Head of caudate nucleus (tissue), 42 donors: ENCODE measurements around the gene MYO16.

Experiments
- DNase-seq, 42 donors: peaks; one replicate each; pipeline versions ENCODE4 v3.0.0 to v3.0.0-alpha.2; 2020 to 2021; ENCODE audit warnings: mixed read lengths in 7 of 42
- intact Hi-C: fragments of 100-400 bp; cut with DNase I; formaldehyde crosslinking; loops from one replicate; pipeline ENCODE4 v1.15.0; 2022

Gene MYO16

GRCh38 chr13:108725471-108725870 lies 96.1 kb downstream of the MYO16 start:
- DNase-seq: peak in 2 of 42 donors; percentile 2 to 3
- intact Hi-C loops: no loop called here

GRCh38 chr13:108728370-108728769 lies 99.0 kb downstream of the MYO16 start:
- intact Hi-C loops: no loop called here
- DNase-seq: no peak

- no peak for DNase-seq
Observed at GRCh38 chr13:108733022-108733560, 103.7 kb downstream of the MYO16 start.

GRCh38 chr13:108734676-108735075 lies 105.3 kb downstream of the MYO16 start:
- no peak for DNase-seq
- intact Hi-C loops: no loop called here

More at GRCh38 chr13:108733022-108733560, 103.7 kb downstream of the MYO16 start:
- intact Hi-C loops: no loop called here

- intact Hi-C loops: no loop called here
- no peak for DNase-seq
Observed at GRCh38 chr13:108741930-108742329, 112.5 kb downstream of the MYO16 start.

- intact Hi-C loops: no loop called here
- no peak for DNase-seq
Observed at GRCh38 chr13:108742701-108743451, 113.5 kb downstream of the MYO16 start.

GRCh38 chr13:108743522-108743921 lies 114.1 kb downstream of the MYO16 start:
- DNase-seq: no peak
- intact Hi-C loops: no loop called here

GRCh38 chr13:108747843-108748242 lies 118.4 kb downstream of the MYO16 start:
- no peak for DNase-seq
- intact Hi-C loops: no loop called here

- DNase-seq: no peak
- intact Hi-C loops: no loop called here
Observed at GRCh38 chr13:108752276-108752675, 122.9 kb downstream of the MYO16 start.

GRCh38 chr13:108755083-108755482 lies 125.7 kb downstream of the MYO16 start:
- DNase-seq: no peak
- intact Hi-C loops: no loop called here

- DNase-seq: no peak
- intact Hi-C loops: no loop called here
Observed at GRCh38 chr13:108760129-108760528, 130.7 kb downstream of the MYO16 start.

GRCh38 chr13:108760541-108760940 lies 131.1 kb downstream of the MYO16 start:
- no peak for DNase-seq
- intact Hi-C loops: no loop called here

GRCh38 chr13:108768035-108768434 lies 138.6 kb downstream of the MYO16 start:
- DNase-seq: no peak

GRCh38 chr13:108769213-108770070 lies 140.0 kb downstream of the MYO16 start:
- no peak for DNase-seq
- intact Hi-C loops: no loop called here

More at GRCh38 chr13:108768035-108768434, 138.6 kb downstream of the MYO16 start:
- intact Hi-C loops: no loop called here

- no peak for DNase-seq
- intact Hi-C loops: no loop called here
Observed at GRCh38 chr13:108775597-108775996, 146.2 kb downstream of the MYO16 start.

GRCh38 chr13:108776650-108777049 lies 147.2 kb downstream of the MYO16 start:
- intact Hi-C loops: no loop called here

GRCh38 chr13:108777421-108778420 lies 148.3 kb downstream of the MYO16 start:
- no peak for DNase-seq
- intact Hi-C loops: no loop called here

More at GRCh38 chr13:108776650-108777049, 147.2 kb downstream of the MYO16 start:
- no peak for DNase-seq

GRCh38 chr13:108779308-108779707 lies 149.9 kb downstream of the MYO16 start:
- intact Hi-C loops: no loop called here
- DNase-seq: no peak

GRCh38 chr13:108780706-108781105 lies 151.3 kb downstream of the MYO16 start:
- intact Hi-C loops: no loop called here
- no peak for DNase-seq
